BLaER1 (cell line): ENCODE measurements around the gene NOTCH1.

Experiments
- H3K27ac ChIP-seq: shearing (Covaris generic); formaldehyde crosslinking; 2 replicates; pipeline ENCODE4 v1.8.1; 2022
- H3K27me3 ChIP-seq: shearing (Covaris generic); formaldehyde crosslinking; 2 replicates; pipeline ENCODE4 v1.8.1; 2022
- H3K36me3 ChIP-seq: shearing (Covaris generic); formaldehyde crosslinking; 2 replicates; pipeline ENCODE4 v1.8.1; 2022
- H3K4me1 ChIP-seq: shearing (Covaris generic); formaldehyde crosslinking; 2 replicates; pipeline ENCODE4 v1.8.1; 2022
- H3K4me2 ChIP-seq: shearing (Covaris generic); formaldehyde crosslinking; 2 replicates; pipeline ENCODE4 v1.8.1; 2022
- H3K4me3 ChIP-seq: shearing (Covaris generic); formaldehyde crosslinking; 2 replicates; pipeline ENCODE4 v1.8.1; 2022
- H3K9ac ChIP-seq: shearing (Covaris generic); formaldehyde crosslinking; 2 replicates; pipeline ENCODE4 v1.8.1; 2022
- H3K9me3 ChIP-seq: shearing (Covaris generic); formaldehyde crosslinking; 2 replicates; pipeline ENCODE4 v1.8.1; 2022
- H4K20me1 ChIP-seq: shearing (Covaris generic); formaldehyde crosslinking; 2 replicates; pipeline ENCODE4 v1.8.1; 2022
- Cebpa-rat ChIP-seq: shearing (Covaris generic); IDR thresholded peaks from 2 replicates; pipeline ENCODE4 v1.8.1; 2022

The NOTCH1 gene

DNA sequence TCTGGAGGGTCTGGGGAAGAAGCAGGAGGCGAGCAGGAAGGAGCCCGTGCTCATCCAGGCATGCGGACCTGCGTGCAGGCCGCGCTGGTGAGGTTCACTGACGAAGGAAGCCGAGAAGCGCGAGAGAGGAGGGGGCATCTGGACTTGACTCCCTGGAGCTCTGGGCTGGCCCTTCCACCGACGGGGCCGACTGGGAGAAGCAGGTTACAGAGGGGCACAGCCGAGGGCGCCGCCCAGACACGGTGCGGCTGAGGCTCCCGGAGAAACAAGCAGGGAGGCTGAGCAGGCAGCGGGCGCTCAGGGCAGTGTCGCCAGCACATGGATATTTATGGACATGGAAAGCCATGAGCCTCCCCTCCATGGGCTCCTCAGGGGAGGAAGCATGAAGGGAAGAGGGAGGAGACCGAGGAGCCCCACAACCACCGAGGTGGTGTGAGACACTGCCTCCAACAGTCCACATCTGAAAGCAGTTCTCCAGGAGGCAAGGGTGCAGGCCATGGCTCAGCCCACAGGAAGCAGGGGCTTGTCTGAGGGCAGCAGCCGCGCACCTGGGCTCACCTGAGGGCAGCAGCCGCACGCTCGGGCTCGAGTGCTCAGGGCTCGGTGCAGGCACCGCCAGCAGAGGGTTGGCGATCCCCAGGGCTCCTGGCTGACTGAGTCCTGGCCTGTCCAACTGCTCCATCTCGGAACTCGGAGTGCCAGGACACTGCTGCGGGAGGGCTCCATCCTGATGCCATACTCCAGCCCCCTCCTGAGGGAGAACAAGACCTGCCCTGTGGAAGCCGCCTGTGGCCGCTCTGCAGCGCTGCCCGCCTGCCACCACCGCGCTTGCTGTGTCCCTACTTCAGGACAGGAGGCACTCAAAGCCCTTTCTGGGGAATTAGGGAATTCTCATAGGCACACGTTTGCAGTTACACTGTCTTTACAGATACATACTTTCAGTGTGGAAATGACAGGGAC lies 90.5 kb downstream of the NOTCH1 start:
- Histone ChIP-seq H3K27me3 (no peaks in the 10 kb centered on the region), H3K4me3 (no peak overlapping the region), H3K4me1 (peaks cover 57% of the 10 kb centered on the region), H3K36me3 (peaks cover 92% of the 10 kb centered on the region), H3K9me3 (no peaks in the 10 kb centered on the region), H3K9ac (peak overlapping the region; percentile 36; the same call in 1 of the 2 replicates), H3K4me2 (peak overlapping the region; percentile 76), H3K27ac (peak overlapping the region; percentile 65), H4K20me1 (peaks cover 96% of the 10 kb centered on the region)
- TF ChIP-seq Cebpa-rat = no peak

DNA sequence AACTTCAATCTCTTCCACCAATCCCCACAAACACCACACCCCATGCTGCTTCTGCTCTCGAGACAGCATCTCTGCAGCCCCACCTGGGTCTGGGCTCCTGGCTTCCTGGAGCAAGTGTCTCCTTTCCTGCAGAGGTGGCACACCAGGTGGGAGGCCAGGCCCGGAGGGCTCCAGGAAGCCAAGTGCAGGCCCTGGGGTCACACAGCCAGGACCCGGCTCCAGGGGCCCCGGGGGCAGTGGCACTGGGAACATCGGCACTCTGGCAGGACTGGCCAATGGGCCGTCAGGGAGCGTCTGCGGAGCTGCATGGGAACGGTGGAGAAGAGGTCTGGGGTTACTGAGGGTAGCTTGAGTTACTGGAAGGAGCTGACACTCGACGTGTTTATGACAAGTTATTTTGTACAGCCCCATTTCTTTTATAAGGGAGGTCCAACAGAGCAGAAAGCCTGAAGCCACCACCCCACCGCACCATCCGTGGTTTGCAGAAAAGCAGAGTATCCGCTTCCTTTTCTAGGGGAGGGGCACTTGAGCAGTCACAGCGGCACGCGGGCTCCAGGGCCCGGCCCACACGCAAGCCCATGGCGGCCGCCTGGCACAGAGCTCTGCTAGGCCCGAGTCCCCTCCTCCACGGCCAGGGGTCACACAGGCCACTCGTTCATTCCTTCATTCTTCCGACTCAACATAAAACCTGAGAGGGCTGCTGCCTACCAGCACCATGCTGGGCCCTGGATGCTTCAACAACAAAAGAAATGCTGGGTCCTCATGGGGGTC lies 91.6 kb downstream of the NOTCH1 start:
- peak overlapping the region; percentile 65 for H3K27ac ChIP-seq
- no peak for TF ChIP-seq Cebpa-rat
- no peaks in the 10 kb centered on the region for H3K27me3 ChIP-seq
- H3K4me3 ChIP-seq = no peak overlapping the region
- peaks cover 66% of the 10 kb centered on the region for H3K4me1 ChIP-seq
- H3K9me3 ChIP-seq = no peaks in the 10 kb centered on the region
- H3K36me3 ChIP-seq = peaks cover 92% of the 10 kb centered on the region
- H3K9ac ChIP-seq = peak overlapping the region; percentile 36; the same call in 1 of the 2 replicates
- H3K4me2 ChIP-seq = peak overlapping the region; percentile 76
- H4K20me1 ChIP-seq = peaks cover 97% of the 10 kb centered on the region

GRCh38 chr9:136453326-136453725 lies 92.5 kb downstream of the NOTCH1 start:
- Histone ChIP-seq H4K20me1 (peaks cover 98% of the 10 kb centered on the region), H3K36me3 (peaks cover 92% of the 10 kb centered on the region), H3K4me1 (peaks cover 75% of the 10 kb centered on the region), H3K27me3 (no peaks in the 10 kb centered on the region), H3K9ac (no peak overlapping the region), H3K4me3 (no peak overlapping the region), H3K27ac (no peak overlapping the region), H3K9me3 (no peaks in the 10 kb centered on the region), H3K4me2 (peak overlapping the region; percentile 76)
- TF ChIP-seq Cebpa-rat = no peak

DNA sequence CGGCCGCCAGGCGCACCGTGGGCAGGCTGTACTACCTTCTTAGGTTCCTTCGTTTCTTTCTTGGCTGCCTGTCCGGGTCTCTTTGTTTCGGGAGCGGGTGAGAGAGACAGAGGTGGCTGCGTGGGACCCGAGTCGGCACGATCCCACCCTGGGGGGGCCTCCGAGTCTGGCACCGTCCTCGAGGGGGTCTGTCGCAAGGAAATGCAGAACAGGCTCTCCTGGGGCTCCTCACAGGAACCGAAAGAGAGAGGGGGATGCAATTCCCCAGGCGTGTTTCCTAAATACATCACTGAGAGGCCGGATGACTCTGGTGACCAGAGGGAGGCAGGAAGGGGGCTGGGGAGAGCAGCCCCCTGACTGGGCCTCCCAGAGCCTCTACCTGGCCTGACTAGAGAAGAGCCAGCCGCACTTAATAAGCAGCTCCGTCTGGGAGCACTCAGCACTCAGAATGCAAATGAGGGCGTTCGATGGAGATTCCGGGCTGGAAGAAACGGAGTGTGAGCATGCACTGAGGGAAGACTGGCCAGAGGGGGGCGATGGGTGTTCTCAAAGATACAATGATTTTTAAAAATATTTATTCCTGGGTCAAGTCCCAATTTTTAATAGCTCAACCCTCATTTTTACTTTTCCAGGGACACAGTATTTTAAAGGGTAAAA lies 94.5 kb downstream of the NOTCH1 start:
- Histone ChIP-seq H3K9me3 (no peaks in the 10 kb centered on the region), H3K4me3 (peak overlapping the region; percentile 40), H4K20me1 (peaks cover 100% of the 10 kb centered on the region), H3K27ac (no peak overlapping the region), H3K4me1 (peaks cover 95% of the 10 kb centered on the region), H3K27me3 (no peaks in the 10 kb centered on the region), H3K4me2 (peak overlapping the region; percentile 91), H3K9ac (peak overlapping the region; percentile 47; the same call in 1 of the 2 replicates), H3K36me3 (peaks cover 85% of the 10 kb centered on the region)
- no peak for TF ChIP-seq Cebpa-rat

DNA sequence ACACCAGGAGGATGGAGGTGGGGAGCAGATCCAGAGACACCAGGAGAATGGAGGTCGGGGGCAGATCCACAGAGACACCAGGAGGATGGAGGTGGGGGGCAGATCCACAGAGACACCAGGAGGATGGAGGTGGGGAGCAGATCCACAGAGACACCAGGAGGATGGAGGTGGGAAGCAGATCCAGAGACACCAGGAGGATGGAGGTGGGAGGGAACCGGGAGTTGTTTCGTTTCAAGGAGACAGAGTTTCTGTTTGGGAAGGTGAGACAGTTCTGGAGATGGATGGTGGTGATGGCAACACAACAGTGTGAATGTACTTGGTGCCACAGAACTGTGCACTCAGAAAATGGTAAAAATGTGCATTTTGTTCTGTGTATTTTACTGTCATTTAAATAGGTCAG lies 97.2 kb downstream of the NOTCH1 start:
- H3K27me3 ChIP-seq = no peaks in the 10 kb centered on the region
- H3K4me2 ChIP-seq = peak overlapping the region; percentile 83; the same call in 1 of the 2 replicates
- no peak overlapping the region for H3K4me3 ChIP-seq
- H4K20me1 ChIP-seq = peaks cover 99% of the 10 kb centered on the region
- peaks cover 86% of the 10 kb centered on the region for H3K36me3 ChIP-seq
- no peak overlapping the region for H3K27ac ChIP-seq
- peaks cover 89% of the 10 kb centered on the region for H3K4me1 ChIP-seq
- no peak for TF ChIP-seq Cebpa-rat
- H3K9me3 ChIP-seq = no peaks in the 10 kb centered on the region
- no peak overlapping the region for H3K9ac ChIP-seq

DNA sequence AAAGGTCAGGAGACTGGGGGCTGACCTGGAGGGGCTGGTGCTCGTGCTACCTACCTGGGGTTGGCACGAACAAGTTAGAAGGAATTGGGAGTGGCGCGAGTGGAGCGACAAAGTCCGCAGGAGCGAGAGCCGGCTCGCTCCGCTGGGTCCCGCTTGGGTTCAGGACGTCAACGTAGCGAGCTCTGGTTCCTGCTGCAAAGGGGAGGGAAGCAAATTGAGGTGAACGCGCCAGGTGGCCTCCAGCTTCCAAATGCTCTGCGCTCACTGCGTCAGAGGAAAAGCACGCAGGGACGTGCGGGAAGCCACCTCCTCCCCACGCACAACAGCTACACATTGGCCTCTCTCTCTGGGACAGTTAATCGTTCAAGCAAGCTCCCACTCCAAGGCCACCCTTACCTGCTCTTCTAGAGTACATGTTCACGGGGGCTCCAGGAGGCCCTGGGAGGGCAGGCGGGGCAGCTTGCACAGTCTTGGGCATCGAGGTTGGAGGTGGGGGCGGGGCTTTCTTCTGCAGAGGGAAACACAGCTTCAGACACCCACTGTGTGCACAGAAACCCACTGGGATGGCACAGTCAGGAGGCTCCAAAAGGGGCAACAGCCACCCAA lies 98.6 kb downstream of the NOTCH1 start:
- Histone ChIP-seq H3K9ac (peak overlapping the region; percentile 17; the same call in 1 of the 2 replicates), H4K20me1 (peaks cover 99% of the 10 kb centered on the region), H3K27me3 (no peaks in the 10 kb centered on the region), H3K36me3 (peaks cover 84% of the 10 kb centered on the region), H3K4me1 (peaks cover 89% of the 10 kb centered on the region), H3K27ac (no peak overlapping the region), H3K4me2 (peak overlapping the region; percentile 83), H3K4me3 (peak overlapping the region; percentile 32; the same call in 1 of the 2 replicates), H3K9me3 (no peaks in the 10 kb centered on the region)
- TF ChIP-seq Cebpa-rat = no peak

DNA sequence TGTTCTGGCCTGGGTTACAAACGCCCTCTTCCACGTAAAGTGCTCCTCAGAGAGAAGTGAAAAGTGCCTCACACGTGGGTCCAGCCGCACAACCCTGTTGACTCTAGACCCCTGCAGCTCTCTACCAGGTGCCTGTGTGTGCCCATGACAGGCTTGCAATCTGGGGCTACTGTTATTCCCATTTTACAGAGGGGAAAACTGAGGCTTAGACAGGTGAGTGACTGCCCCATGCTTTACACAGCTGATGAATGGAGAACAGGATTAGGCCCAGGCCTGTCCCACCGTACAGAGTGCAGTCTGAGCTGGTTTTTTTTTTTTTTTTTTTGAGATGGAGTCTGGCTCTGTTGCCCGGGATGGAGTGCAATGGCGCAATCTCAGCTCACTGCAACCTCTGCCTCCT lies 100.0 kb downstream of the NOTCH1 start:
- peaks cover 98% of the 10 kb centered on the region for H4K20me1 ChIP-seq
- no peak overlapping the region for H3K4me3 ChIP-seq
- H3K4me1 ChIP-seq = peaks cover 89% of the 10 kb centered on the region
- no peaks in the 10 kb centered on the region for H3K27me3 ChIP-seq
- peak overlapping the region; percentile 83; the same call in 1 of the 2 replicates for H3K4me2 ChIP-seq
- H3K9ac ChIP-seq = no peak overlapping the region
- H3K36me3 ChIP-seq = peaks cover 77% of the 10 kb centered on the region
- TF ChIP-seq Cebpa-rat = no peak
- no peak overlapping the region for H3K27ac ChIP-seq
- H3K9me3 ChIP-seq = no peaks in the 10 kb centered on the region
